GM23338 (cell line): ENCODE data around the gene ARHGAP10.

Experiments
- EZH2 ChIP-seq: fragments of 200-600 bp; sonication (generic); IDR thresholded peaks from one replicate; pipeline ENCODE4 v1.8.0; 2017; ENCODE audit warnings: antibody characterized with exemption, mild to moderate bottlenecking, low read depth; ENCODE audit not compliant: unreplicated experiment
- JUNB ChIP-seq: IDR thresholded peaks from one replicate; pipeline ENCODE4 v1.6.1; 2016; ENCODE audit warnings: antibody characterized with exemption; ENCODE audit not compliant: unreplicated experiment
- NANOG ChIP-seq: IDR thresholded peaks from 2 replicates; pipeline ENCODE4 v1.6.1; 2016; ENCODE audit warnings: antibody characterized with exemption, borderline replicate concordance
- ZNF331 ChIP-seq: fragments of 250-450 bp; sonication (Bioruptor Pico); IDR thresholded peaks from 2 replicates; pipeline ENCODE4 v1.5.0; 2020; ENCODE audit warnings: low read depth, mild to moderate bottlenecking, moderate library complexity
- TF ChIP-seq, protein P1 (sequence below), 2 experiments: fragments of 200-600 bp in 1 of 2; sonication (generic) in 1 of 2; conservative IDR thresholded peaks; 2 replicates each; pipeline versions ENCODE4 v1.5.1 to v1.6.1; 2016 to 2017; ENCODE audit warnings: antibody characterized with exemption in 2 of 2, low read depth in 2 of 2, mild to moderate bottlenecking in 2 of 2, moderate library complexity in 1 of 2

DNA sequence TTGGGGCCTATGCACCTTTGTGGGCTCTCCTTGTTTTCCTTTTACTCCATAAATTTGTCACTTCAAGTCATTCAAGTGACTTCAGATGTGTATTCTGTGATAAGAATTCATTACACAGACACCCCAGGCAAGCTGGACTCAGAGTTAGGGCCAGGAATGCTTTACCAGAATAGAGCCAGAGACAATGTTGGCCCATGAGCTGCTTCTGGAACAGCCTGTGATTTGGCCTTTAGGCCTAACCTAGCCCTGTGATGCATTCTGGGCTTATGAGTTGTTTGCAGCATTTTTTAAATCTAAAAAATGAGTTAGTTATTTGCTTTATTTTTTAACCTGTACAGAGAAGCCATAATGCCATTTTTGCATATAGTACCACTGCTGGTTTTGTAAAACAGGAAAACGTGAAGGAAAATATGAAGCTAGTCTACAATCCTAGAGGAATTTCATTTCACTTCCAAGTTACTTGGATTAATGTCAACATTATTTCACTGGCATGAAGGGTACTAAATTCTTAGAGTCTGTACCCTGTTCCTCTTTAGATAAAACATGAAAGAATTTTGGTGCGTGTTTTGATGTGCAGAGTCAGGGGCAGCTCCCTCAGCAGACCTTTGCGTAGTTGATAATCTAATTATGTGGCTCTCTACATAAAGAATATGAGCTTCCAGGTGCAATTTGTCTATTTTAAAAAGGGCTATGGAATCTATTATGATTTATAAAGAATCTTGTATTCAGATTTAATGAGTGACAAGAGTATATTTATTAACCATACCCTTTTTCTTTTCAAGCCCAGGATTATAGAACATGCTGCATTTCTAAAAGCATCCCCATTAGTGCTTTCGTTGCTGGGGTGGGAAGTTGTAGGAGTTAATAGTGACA is 84.7 kb downstream of the ARHGAP10 start:
- TF ChIP-seq NANOG = no peak
- TF ChIP-seq, protein P1, sequence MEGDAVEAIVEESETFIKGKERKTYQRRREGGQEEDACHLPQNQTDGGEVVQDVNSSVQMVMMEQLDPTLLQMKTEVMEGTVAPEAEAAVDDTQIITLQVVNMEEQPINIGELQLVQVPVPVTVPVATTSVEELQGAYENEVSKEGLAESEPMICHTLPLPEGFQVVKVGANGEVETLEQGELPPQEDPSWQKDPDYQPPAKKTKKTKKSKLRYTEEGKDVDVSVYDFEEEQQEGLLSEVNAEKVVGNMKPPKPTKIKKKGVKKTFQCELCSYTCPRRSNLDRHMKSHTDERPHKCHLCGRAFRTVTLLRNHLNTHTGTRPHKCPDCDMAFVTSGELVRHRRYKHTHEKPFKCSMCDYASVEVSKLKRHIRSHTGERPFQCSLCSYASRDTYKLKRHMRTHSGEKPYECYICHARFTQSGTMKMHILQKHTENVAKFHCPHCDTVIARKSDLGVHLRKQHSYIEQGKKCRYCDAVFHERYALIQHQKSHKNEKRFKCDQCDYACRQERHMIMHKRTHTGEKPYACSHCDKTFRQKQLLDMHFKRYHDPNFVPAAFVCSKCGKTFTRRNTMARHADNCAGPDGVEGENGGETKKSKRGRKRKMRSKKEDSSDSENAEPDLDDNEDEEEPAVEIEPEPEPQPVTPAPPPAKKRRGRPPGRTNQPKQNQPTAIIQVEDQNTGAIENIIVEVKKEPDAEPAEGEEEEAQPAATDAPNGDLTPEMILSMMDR (conservative IDR thresholded peaks at IDR 0.05; ENCODE audit: low read depth in 2 of 2) = no peak
- TF ChIP-seq JUNB = no peak
- no peak for TF ChIP-seq EZH2
- no peak for TF ChIP-seq ZNF331
